ENCODE data around the gene ELAC1.
"Not testable (repeated sequence)": the region's sequence is repeated elsewhere in the genome, so short reads cannot be mapped to it uniquely, and the experiment has no call there.

Gene ELAC1

DNA sequence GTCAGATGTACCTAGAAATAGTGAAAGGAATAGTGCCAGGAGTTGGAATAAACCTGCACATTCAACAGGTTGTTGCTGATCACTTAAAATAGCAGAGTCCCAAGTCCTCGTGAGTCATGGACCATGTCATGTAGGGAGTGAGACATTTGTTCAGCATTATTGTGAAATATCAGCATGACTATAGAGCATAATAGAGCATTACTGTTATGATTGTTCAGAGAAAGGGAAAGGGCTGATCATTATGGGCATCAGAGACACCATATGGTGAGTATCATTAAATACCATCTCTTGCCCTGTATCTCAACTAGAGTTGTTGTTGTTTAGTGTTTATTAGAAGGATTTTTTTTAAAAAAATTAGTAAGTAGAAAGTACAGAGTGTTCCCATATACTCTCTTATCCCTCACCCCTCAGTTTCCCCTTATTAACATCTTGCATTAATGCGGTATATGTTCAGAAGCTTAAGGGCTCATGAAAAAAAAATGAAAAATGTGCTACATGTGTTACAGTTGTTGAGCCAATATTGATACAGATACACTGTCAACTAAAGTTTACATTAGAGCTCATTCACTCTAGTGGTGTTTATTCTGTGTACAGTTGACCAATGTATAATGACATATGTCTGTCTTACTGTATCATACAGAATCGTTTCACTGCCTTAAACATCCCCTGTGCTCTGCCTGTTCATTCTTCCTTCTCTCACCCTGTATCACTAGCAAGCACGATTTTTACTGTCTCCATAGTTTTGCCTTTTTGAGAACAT lies 5.7 kb downstream of the ELAC1 start:
- no peak for DNase-seq (ENCODE audit: low read depth in 2 of 2)

- DNase-seq (ENCODE audit: low read depth in 2 of 2) = no peak
These were observed 9.4 kb downstream of the ELAC1 start for GRCh38 chr18:50977037-50977760.

GRCh38 chr18:50981381-50981780 lies 13.5 kb downstream of the ELAC1 start:
- DNase-seq (ENCODE audit: low read depth in 2 of 2) = no peak

GRCh38 chr18:50982086-50982801 lies 14.4 kb downstream of the ELAC1 start:
- no peak for DNase-seq (ENCODE audit: low read depth in 2 of 2)

DNA sequence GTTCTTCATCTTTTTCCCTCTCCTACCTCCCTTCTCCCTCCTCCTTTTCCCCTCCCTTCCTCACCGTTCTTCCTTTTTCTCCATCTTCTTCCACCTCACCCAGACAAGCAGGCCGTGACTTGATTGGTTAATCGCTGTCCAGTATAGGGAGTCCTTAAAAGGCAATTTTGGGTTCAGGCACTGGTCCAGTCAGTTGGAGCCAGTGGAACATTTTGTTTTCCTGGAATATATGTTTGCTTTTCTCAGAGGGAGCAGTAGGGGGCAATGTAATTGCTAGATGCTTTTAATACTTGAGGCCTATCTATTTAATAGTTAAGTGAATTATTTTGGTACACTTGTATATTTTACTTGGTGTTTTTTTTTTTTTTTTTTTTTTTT lies 15.0 kb downstream of the ELAC1 start:
- no peak for DNase-seq (ENCODE audit: low read depth in 2 of 2)

- peak; percentile 28 to 39 for DNase-seq (ENCODE audit: low read depth in 2 of 2)
These were observed 18.7 kb downstream of the ELAC1 start for GRCh38 chr18:50986360-50987087.

GRCh38 chr18:50987261-50987660 lies 19.4 kb downstream of the ELAC1 start:
- DNase-seq (ENCODE audit: low read depth in 2 of 2) = no peak

GRCh38 chr18:50989711-50990110 lies 21.9 kb downstream of the ELAC1 start:
- DNase-seq (ENCODE audit: low read depth in 2 of 2) = no peak

- no peak for DNase-seq (ENCODE audit: low read depth in 2 of 2)
These were observed 24.5 kb downstream of the ELAC1 start for GRCh38 chr18:50992351-50992762.

DNA sequence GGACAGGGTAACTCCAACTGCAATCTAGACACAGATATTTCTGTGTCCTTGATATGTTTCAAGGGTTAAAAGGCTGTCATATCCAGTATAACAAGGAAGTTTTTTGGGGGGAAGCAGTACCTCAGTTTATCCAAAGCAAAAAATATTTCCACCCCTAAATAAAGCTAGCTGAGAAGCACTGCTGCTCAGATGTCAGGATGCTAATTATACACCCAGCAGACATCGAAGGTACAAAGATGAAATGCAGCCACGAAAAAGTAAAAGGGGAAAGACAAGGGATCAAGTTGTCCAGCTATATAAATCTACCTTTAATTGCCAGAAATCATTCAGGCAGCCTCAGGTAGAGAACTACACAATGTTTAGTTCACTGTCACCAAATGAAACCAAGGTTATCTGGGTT lies 26.2 kb downstream of the ELAC1 start:
- no peak for DNase-seq (ENCODE audit: low read depth in 2 of 2)

DNA sequence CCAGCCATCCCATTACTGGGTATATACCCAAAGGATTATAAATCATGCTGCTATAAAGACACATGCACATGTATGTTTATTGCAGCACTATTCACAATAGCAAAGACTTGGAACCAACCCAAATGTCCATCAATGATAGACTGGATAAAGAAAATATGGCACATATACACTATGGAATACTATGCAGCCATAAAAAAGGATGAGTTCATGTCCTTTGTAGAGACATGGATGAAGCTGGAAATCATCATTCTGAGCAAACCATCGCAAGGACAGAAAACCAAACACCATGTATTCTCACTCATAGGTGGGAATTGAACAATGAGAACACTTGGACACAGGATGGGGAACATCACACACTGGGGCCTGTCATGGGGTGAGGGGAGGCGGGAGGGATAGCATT lies 35.3 kb downstream of the ELAC1 start:
- not testable (repeated sequence) for DNase-seq (ENCODE audit: low read depth in 2 of 2)

GRCh38 chr18:51006061-51006818 lies 38.4 kb downstream of the ELAC1 start:
- no peak for DNase-seq (ENCODE audit: low read depth in 2 of 2)

DNA sequence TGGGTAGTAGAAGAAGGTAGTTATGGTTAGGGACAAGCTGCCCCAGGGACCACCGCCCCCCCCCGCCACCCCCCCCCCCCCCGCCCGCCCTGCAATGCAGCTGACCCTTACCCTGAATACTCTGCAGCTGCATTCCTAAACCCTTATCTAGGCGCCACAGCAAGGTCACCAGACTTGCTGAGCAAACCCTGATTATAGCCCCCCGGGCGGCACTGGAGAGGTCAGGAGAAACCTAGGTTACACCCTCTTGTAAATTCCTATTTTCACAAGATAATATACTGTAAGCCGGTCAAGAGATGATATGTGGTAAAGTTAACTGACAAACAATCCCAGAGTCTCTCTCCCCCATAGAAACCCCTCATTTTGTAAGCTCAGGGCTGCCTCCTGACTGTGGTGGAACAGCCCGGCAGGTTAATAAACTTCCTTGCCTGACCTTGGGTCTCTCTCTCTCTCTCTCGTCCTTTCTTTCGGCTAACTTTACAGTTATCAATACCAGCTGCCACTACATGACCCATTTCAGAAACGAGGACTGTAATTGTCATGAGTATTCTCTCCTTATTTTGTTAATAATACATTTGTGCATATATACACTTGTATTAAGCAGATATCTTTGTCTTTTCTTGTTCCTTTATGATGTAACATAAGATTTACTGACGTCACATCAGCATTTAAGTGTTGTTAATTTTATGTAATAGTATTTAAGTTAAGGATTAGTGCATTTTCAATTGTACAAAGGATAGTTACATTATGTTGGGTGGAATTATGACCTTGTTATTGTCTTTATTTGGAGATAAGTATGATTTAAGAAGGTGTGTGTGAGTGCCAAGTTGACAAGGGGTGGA lies 39.3 kb downstream of the ELAC1 start:
- no peak for DNase-seq (ENCODE audit: low read depth in 2 of 2)

GRCh38 chr18:51007790-51008139 lies 39.9 kb downstream of the ELAC1 start:
- no peak for DNase-seq (ENCODE audit: low read depth in 2 of 2)

- no peak for DNase-seq (ENCODE audit: low read depth in 2 of 2)
These were observed 41.2 kb downstream of the ELAC1 start for GRCh38 chr18:51009072-51009471.

DNA sequence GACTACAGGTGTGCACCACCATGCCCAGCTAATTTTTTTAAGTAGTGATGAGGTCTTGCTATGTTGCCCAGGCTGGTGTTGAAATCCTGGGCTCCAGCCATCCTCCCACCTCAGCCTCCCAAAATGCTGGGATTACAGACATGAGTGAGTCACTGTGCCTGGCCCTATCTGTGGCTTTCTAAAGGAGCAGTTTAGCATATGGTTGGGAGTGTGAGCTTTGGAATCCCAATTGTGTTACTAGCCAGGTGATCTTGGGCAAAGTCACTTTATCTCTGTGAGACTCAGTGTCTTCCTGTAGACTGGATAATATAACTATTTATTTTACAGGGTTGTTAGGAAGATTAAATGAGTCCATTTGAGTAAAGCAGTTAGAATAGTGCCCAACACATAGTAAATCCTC lies 42.4 kb downstream of the ELAC1 start:
- DNase-seq (ENCODE audit: low read depth in 2 of 2) = no peak

DNA sequence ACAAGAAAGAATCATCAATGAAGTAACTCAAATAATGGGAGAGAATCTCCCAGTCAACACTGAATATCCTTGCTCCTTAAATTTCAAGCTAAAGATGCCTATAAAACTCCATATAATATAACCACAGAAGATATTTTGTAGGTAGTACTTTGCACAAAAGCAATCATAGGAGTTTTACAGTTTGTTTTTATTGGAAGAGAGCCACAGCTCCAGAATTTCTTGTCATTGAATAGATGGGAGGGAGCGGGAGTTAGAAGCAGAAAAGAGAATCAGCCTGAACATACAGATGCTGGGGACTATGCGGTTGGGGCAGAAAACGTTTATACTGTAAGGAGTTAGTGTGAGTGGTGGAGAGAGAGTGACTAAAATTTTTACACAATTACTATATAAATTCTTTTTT lies 43.9 kb downstream of the ELAC1 start:
- DNase-seq (ENCODE audit: low read depth in 2 of 2) = no peak

DNA sequence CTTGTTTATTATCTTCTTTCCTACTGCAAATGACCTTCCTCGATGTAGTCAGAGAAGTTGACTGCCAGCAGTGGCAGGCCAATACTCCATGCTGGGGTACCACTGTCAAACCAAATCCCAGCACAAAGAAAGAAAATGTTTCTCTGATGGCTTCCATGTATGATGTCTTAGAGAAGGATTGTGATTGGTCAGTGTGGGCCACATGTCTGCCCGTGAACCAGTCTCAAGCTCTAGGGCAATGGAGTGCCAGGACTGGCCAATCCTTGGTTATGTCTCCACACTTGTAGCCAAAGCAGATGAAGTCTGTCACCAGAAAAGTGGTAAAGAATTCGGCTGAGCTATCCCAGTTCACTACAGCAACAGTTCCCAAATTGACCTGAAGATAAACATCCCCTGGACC lies 44.6 kb downstream of the ELAC1 start:
- DNase-seq (ENCODE audit: low read depth in 2 of 2) = no peak

DNA sequence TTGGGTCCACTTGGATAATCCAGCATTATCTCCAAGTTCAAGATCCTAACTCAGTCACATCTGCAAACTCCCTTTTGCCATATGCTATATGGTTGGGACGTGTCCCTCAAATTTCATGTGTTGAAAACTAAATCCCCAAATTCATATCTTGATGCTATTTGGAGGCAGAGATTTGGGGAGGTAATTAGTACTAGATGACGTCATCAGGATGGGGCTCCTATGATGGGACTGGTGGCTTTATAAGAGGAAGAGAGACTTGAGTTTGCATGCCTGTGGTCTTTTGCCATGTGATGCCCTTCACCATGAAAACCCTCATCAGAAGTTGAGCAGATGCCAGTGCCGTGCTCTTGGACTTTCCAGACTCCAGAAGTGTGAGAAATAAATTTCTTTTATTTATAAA lies 45.4 kb downstream of the ELAC1 start:
- DNase-seq (ENCODE audit: low read depth in 2 of 2) = no peak

GRCh38 chr18:51017140-51017879 lies 49.5 kb downstream of the ELAC1 start:
- no peak for DNase-seq (ENCODE audit: low read depth in 2 of 2)
